ENCODE results near the gene ADGRG4.

Gene ADGRG4

GRCh38 chrX:136319600-136319999 lies 18.8 kb downstream of the ADGRG4 start:
- H3K27ac ChIP-seq, result no peak overlapping the region
- TF ChIP-seq CTCF (IDR thresholded peaks at IDR 0.05) (no peak), ZFX (IDR thresholded peaks at IDR 0.05; ENCODE audit: borderline replicate concordance) (no peak)

- TF ChIP-seq CTCF (IDR thresholded peaks at IDR 0.05), result no peak
- TF ChIP-seq ZFX (IDR thresholded peaks at IDR 0.05; ENCODE audit: borderline replicate concordance), result no peak
- no peak overlapping the region for H3K27ac ChIP-seq
These were observed 20.8 kb downstream of the ADGRG4 start for GRCh38 chrX:136321532-136321931.

GRCh38 chrX:136322064-136322463 lies 21.3 kb downstream of the ADGRG4 start:
- H3K27ac ChIP-seq, result no peak overlapping the region
- no peak for TF ChIP-seq ZFX (IDR thresholded peaks at IDR 0.05; ENCODE audit: borderline replicate concordance)

GRCh38 chrX:136325377-136325776 lies 24.6 kb downstream of the ADGRG4 start:
- H3K27ac ChIP-seq, result no peak overlapping the region
- TF ChIP-seq ZFX (IDR thresholded peaks at IDR 0.05; ENCODE audit: borderline replicate concordance), result no peak
- TF ChIP-seq CTCF (IDR thresholded peaks at IDR 0.05), result no peak

GRCh38 chrX:136328933-136329332 lies 28.2 kb downstream of the ADGRG4 start:
- no peak overlapping the region for H3K27ac ChIP-seq
- no peak for TF ChIP-seq ZFX (IDR thresholded peaks at IDR 0.05; ENCODE audit: borderline replicate concordance)
- TF ChIP-seq CTCF (IDR thresholded peaks at IDR 0.05), result no peak

GRCh38 chrX:136336623-136337022 lies 35.9 kb downstream of the ADGRG4 start:
- H3K27ac ChIP-seq, result no peak overlapping the region
- TF ChIP-seq ZFX (IDR thresholded peaks at IDR 0.05; ENCODE audit: borderline replicate concordance), result no peak
- peak; percentile 30; the same call in 1 of the 2 replicates for TF ChIP-seq CTCF (IDR thresholded peaks at IDR 0.05)

- H3K27ac ChIP-seq, result no peak overlapping the region
- TF ChIP-seq CTCF (IDR thresholded peaks at IDR 0.05) (no peak), ZFX (IDR thresholded peaks at IDR 0.05; ENCODE audit: borderline replicate concordance) (no peak)
These were observed 38.9 kb downstream of the ADGRG4 start for GRCh38 chrX:136339702-136340101.

- no peak for TF ChIP-seq CTCF (IDR thresholded peaks at IDR 0.05)
- TF ChIP-seq ZFX (IDR thresholded peaks at IDR 0.05; ENCODE audit: borderline replicate concordance), result no peak
- H3K27ac ChIP-seq, result no peak overlapping the region
These were observed 43.6 kb downstream of the ADGRG4 start for GRCh38 chrX:136344320-136344719.

Measured in 22Rv1 (cell line).